H1 (cell line): ENCODE measurements around the gene DYRK1B. TPM values are rescaled to one million over a fixed set of nuclear protein-coding genes. Genes with fewer than 3 reads are reported as not detected.

Experiments
- CTCF ChIA-PET: fragments of 300-600 bp; sonication (Branson Sonifier 250); formaldehyde crosslinking; loops from one replicate; lab custom pipeline; 2021; ENCODE audit not compliant: partially characterized antibody; lab: Charles Lee
- POLR2A ChIA-PET: fragments of 300-600 bp; sonication (Branson Sonifier 250); formaldehyde crosslinking; loops from one replicate; lab custom pipeline; 2021; ENCODE audit warnings: inconsistent platforms; ENCODE audit not compliant: partially characterized antibody; lab: Charles Lee
- DNase-seq, 2 experiments: peaks; one replicate each; pipeline versions ENCODE4 v3.0.0 to v3.0.0-alpha.2; 2010 to 2022; ENCODE audit warnings: low spot score in 2 of 2, low read depth in 1 of 2, mixed read lengths in 1 of 2
- FAIRE-seq: peaks from 2 replicates; lab custom pipeline; 2011; peaks lifted over from hg19 to GRCh38; lab: Jason Lieb, UNC
- H2AFZ ChIP-seq: 2 replicates; pipeline ENCODE4 v1.8.1; 2012; ENCODE audit warnings: low read length, inconsistent platforms
- H2AK5ac ChIP-seq: 2 replicates; pipeline ENCODE4 v1.6.1; 2013; ENCODE audit warnings: low read depth, low read length
- H2BK120ac ChIP-seq: replicated peaks from 2 replicates; pipeline ENCODE3; 2013; ENCODE audit warnings: low read depth, low read length, inconsistent platforms
- H2BK12ac ChIP-seq: 2 replicates; pipeline ENCODE4 v1.6.1; 2013; ENCODE audit warnings: low read depth, low read length
- H2BK15ac ChIP-seq: 2 replicates; pipeline ENCODE4 v1.6.1; 2013; ENCODE audit warnings: low read length
- H2BK20ac ChIP-seq: 2 replicates; pipeline ENCODE4 v1.6.1; 2013; ENCODE audit warnings: low read length
- H2BK5ac ChIP-seq: 2 replicates; pipeline ENCODE4 v1.6.1; 2013; ENCODE audit warnings: low read depth, low read length
- H3K14ac ChIP-seq: 2 replicates; pipeline ENCODE4 v1.6.1; 2013; ENCODE audit warnings: inconsistent platforms; ENCODE audit not compliant: insufficient read length
- H3K18ac ChIP-seq: 2 replicates; pipeline ENCODE4 v1.6.1; 2013; ENCODE audit warnings: low read length; ENCODE audit errors: extremely low read depth
- H3K23ac ChIP-seq: 2 replicates; pipeline ENCODE4 v1.6.1; 2013; ENCODE audit warnings: inconsistent platforms; ENCODE audit not compliant: insufficient read length
- H3K23me2 ChIP-seq: 2 replicates; pipeline ENCODE4 v1.6.1; 2013; ENCODE audit warnings: low read depth, low read length
- H3K27ac ChIP-seq: 2 replicates; pipeline ENCODE4 v1.6.1; 2011; ENCODE audit warnings: low read depth, low read length, inconsistent platforms
- H3K27me3 ChIP-seq, 4 experiments: replicated peaks in 1 of 4; 1 replicate in 1 of 4; 2 replicates in 3 of 4; pipeline versions ENCODE4 v1.6.1 to v1.8.1; 2011 to 2013; ENCODE audit warnings: low read length in 3 of 4, mild to moderate bottlenecking in 3 of 4, inconsistent platforms in 2 of 4, mixed read lengths in 2 of 4, moderate library complexity in 1 of 4; ENCODE audit not compliant: control insufficient read depth in 3 of 4, insufficient read depth in 3 of 4; ENCODE audit errors: extremely low read depth in 1 of 4
- H3K36me3 ChIP-seq, 4 experiments: 2 replicates each; pipeline versions ENCODE4 v1.6.1 to v1.8.1; 2011 to 2013; ENCODE audit warnings: mild to moderate bottlenecking in 4 of 4, low read length in 3 of 4, moderate library complexity in 2 of 4, control low read depth in 1 of 4, inconsistent platforms in 1 of 4; ENCODE audit not compliant: insufficient read depth in 4 of 4, control insufficient read depth in 2 of 4
- H3K4ac ChIP-seq: replicated peaks from 2 replicates; pipeline ENCODE3; 2013; ENCODE audit warnings: low read length, low read depth, mixed read lengths, inconsistent platforms; ENCODE audit not compliant: insufficient read length
- H3K4me1 ChIP-seq, 4 experiments: replicated peaks in 1 of 4; 1 replicate in 1 of 4; 2 replicates in 3 of 4; pipeline versions ENCODE4 v1.6.1 to v1.8.1; 2011 to 2013; ENCODE audit warnings: low read length in 3 of 4, inconsistent platforms in 2 of 4, mixed read lengths in 1 of 4; ENCODE audit not compliant: insufficient read depth in 4 of 4, control insufficient read depth in 3 of 4
- H3K4me2 ChIP-seq, 2 experiments: 2 replicates each; pipeline versions ENCODE4 v1.6.1 to v1.8.1; 2011 to 2013; ENCODE audit warnings: low read depth in 2 of 2, low read length in 2 of 2, control low read depth in 1 of 2, inconsistent platforms in 1 of 2, mild to moderate bottlenecking in 1 of 2; ENCODE audit not compliant: insufficient read depth in 1 of 2
- H3K4me3 ChIP-seq, 4 experiments: fragments of 200-600, 300-600 bp in 1 of 4; sonication (generic), shearing (Covaris generic), sonication (Bioruptor Twin) in 1 of 4; 2 replicates each; pipeline versions ENCODE4 v1.5.1 to v1.8.1; 2011 to 2016; ENCODE audit warnings: low read length in 4 of 4, low read depth in 3 of 4, control low read depth in 2 of 4, inconsistent platforms in 2 of 4, mild to moderate bottlenecking in 2 of 4, mixed read lengths in 1 of 4, moderate library complexity in 1 of 4; ENCODE audit not compliant: insufficient read depth in 2 of 4; ENCODE audit errors: extremely low read depth in 1 of 4
- H3K56ac ChIP-seq: replicated peaks from 2 replicates; pipeline ENCODE3; 2013; ENCODE audit warnings: low read depth, mild to moderate bottlenecking, mixed read lengths, low read length, inconsistent platforms; ENCODE audit not compliant: insufficient read length
- H3K79me1 ChIP-seq: 2 replicates; pipeline ENCODE4 v1.6.1; 2013; ENCODE audit warnings: low read depth, low read length, control low read depth
- H3K79me2 ChIP-seq, 2 experiments: 2 replicates each; pipeline versions ENCODE4 v1.6.1 to v1.8.1; 2012 to 2013; ENCODE audit warnings: low read length in 2 of 2, mild to moderate bottlenecking in 2 of 2, inconsistent platforms in 1 of 2; ENCODE audit not compliant: insufficient read depth in 2 of 2, control insufficient read depth in 1 of 2
- H3K9ac ChIP-seq, 4 experiments: replicated peaks in 1 of 4; 1 replicate in 1 of 4; 2 replicates in 3 of 4; pipeline versions ENCODE4 v1.6.1 to v1.8.1; 2011 to 2013; ENCODE audit warnings: low read depth in 3 of 4, low read length in 3 of 4, control low read depth in 2 of 4, mild to moderate bottlenecking in 2 of 4, moderate library complexity in 2 of 4, inconsistent platforms in 1 of 4; ENCODE audit errors: extremely low read depth in 1 of 4
- H3K9me3 ChIP-seq, 2 experiments: 2 replicates each; pipeline versions ENCODE4 v1.6.1 to v1.8.1; 2012 to 2013; ENCODE audit warnings: mild to moderate bottlenecking in 2 of 2, moderate library complexity in 2 of 2, control low read depth in 1 of 2, inconsistent platforms in 1 of 2, low read depth in 1 of 2, low read length in 1 of 2, mixed read lengths in 1 of 2; ENCODE audit not compliant: insufficient read depth in 2 of 2
- H4K20me1 ChIP-seq, 2 experiments: replicated peaks in 1 of 2; 2 replicates each; pipeline versions ENCODE3 to v1.8.1; 2011 to 2013; ENCODE audit warnings: inconsistent platforms in 2 of 2, low read length in 2 of 2, mild to moderate bottlenecking in 1 of 2; ENCODE audit not compliant: insufficient read depth in 2 of 2, control insufficient read depth in 1 of 2
- H4K5ac ChIP-seq: 2 replicates; pipeline ENCODE4 v1.6.1; 2013; ENCODE audit warnings: low read length, low read depth, mixed read lengths, inconsistent platforms; ENCODE audit not compliant: insufficient read length
- H4K8ac ChIP-seq: 2 replicates; pipeline ENCODE4 v1.8.0; 2013; ENCODE audit warnings: mild to moderate bottlenecking, moderate library complexity, low read length, inconsistent platforms; ENCODE audit not compliant: insufficient read depth; ENCODE audit errors: extremely low read depth
- H4K91ac ChIP-seq: replicated peaks from 2 replicates; pipeline ENCODE3; 2013; ENCODE audit warnings: low read length, mixed read lengths, inconsistent platforms; ENCODE audit not compliant: insufficient read length
- BCL11A ChIP-seq, 2 experiments: IDR thresholded peaks; one replicate each; pipeline ENCODE4 v1.6.1; 2011; ENCODE audit warnings: low read depth in 2 of 2, low read length in 2 of 2, mild to moderate bottlenecking in 2 of 2
- EP300 ChIP-seq, 2 experiments: IDR thresholded peaks; 1 replicate in 1 of 2; 2 replicates in 1 of 2; pipeline ENCODE4 v1.6.1; 2011 to 2012; ENCODE audit warnings: low read depth in 2 of 2, low read length in 2 of 2, mild to moderate bottlenecking in 2 of 2, borderline replicate concordance in 1 of 2, inconsistent platforms in 1 of 2, moderate library complexity in 1 of 2
- GABPA ChIP-seq: IDR thresholded peaks from 2 replicates; pipeline ENCODE4 v1.6.1; 2011; ENCODE audit warnings: mild to moderate bottlenecking, low read length, moderate library complexity, borderline replicate concordance; ENCODE audit not compliant: insufficient read depth
- JUN ChIP-seq: IDR thresholded peaks from 2 replicates; pipeline ENCODE4 v1.6.1; 2011; ENCODE audit warnings: low read depth, mild to moderate bottlenecking, improper control_type of control experiment, low read length
- KDM5A ChIP-seq: fragments of 200-600 bp; IDR thresholded peaks from 2 replicates; pipeline ENCODE4 v1.7.1; 2012; ENCODE audit warnings: mild to moderate bottlenecking, low read length, inconsistent platforms, mixed read lengths
- PHF8 ChIP-seq: fragments of 200-600 bp; sonication (generic); conservative IDR thresholded peaks from 2 replicates; pipeline ENCODE4 v1.7.1; 2012; ENCODE audit warnings: low read depth, mild to moderate bottlenecking, inconsistent platforms, low read length, moderate library complexity
- RNF2 ChIP-seq: fragments of 200-900, 300-1000 bp; sonication (generic); IDR thresholded peaks from 2 replicates; pipeline ENCODE4 v1.7.1; 2016; ENCODE audit warnings: borderline replicate concordance, low read depth, mild to moderate bottlenecking, antibody characterized with exemption, low read length; ENCODE audit not compliant: poor library complexity, severe bottlenecking; ENCODE audit errors: missing control alignments
- SP1 ChIP-seq: IDR thresholded peaks from 2 replicates; pipeline ENCODE4 v1.6.1; 2011; ENCODE audit warnings: low read depth, low read length
- SRF ChIP-seq: IDR thresholded peaks from 2 replicates; pipeline ENCODE4 v1.6.1; 2011; ENCODE audit warnings: mild to moderate bottlenecking, low read depth, low read length, moderate library complexity
- ZNF274 ChIP-seq: IDR thresholded peaks from 2 replicates; pipeline ENCODE4 v1.7.0; 2012; ENCODE audit warnings: low read length, borderline replicate concordance; ENCODE audit errors: extremely low read depth
- WGBS, 2 experiments: shearing (Covaris generic) in 1 of 2; methylation state at CpG; one replicate each; pipeline versions ENCODE4 v1.1.6 to v1.1.7; 2013 to 2015; ENCODE audit warnings: low lambda C conversion rate in 2 of 2, mixed read lengths in 2 of 2, inconsistent platforms in 1 of 2, low coverage in 1 of 2, missing lambda C conversion rate in 1 of 2; ENCODE audit not compliant: insufficient replicate concordance in 2 of 2, insufficient coverage in 1 of 2, insufficient read length in 1 of 2; ENCODE audit errors: extremely low coverage in 1 of 2, missing lambda C conversion rate in 1 of 2; 5-methylcytosine and 5-hydroxymethylcytosine counted together
- polyA plus RNA-seq, 7 experiments: library from polyadenylated mRNA; depleted of rRNA in 3 of 7; stranded (reverse) in 5 of 7; unstranded in 2 of 7; fragments of >200 nt in 5 of 7; fragments of 200-250 nt in 2 of 7; gene quantifications; 1 replicate in 5 of 7; 2 replicates in 1 of 7; 4 replicates in 1 of 7; pipeline versions ENCODE4 v1.2.1 to v1.2.3, GENCODE V29; 2011 to 2013; ENCODE audit warnings: missing spikeins in 2 of 7, mixed read lengths in 2 of 7
- total RNA-seq: library from RNA; stranded (reverse); fragmentation: NEBNext Ultra II Directional; extraction: Animal tissue kit (Norgen Biotek cat#: 25700); gene quantifications from 2 replicates; pipeline ENCODE4 v1.2.1, GENCODE V29; 2021
- TF ChIP-seq, protein P1 (sequence below): IDR thresholded peaks from 2 replicates; pipeline ENCODE4 v1.6.1; 2011; ENCODE audit warnings: low read depth, mild to moderate bottlenecking, low read length; ENCODE audit not compliant: insufficient read depth

Gene DYRK1B
- total and polyA plus RNA-seq, 2 of the 8 experiments (the other 6 are each of a cell fraction or from before 2014, with no cell fraction given): 6.9 to 14.8 TPM

GRCh38 chr19:39826311-39826945 lies 7.5 kb downstream of the DYRK1B start:
- Histone ChIP-seq H2BK5ac (no peak overlapping the region), H3K9ac (no peak overlapping the region), H3K27me3 (no peaks in the 10 kb centered on the region), H2BK20ac (no peak overlapping the region), H3K9me3 (no peaks in the 10 kb centered on the region), H2BK120ac (no peak overlapping the region), H3K18ac (no peak overlapping the region), H4K8ac (no peak overlapping the region), H3K23me2 (peaks cover 10% of the 10 kb centered on the region), H2BK12ac (no peak overlapping the region), H3K36me3 (peaks cover 10 to 33% (median 25%) of the 10 kb centered on the region in 4 experiments; a peak in 7 of 8 replicates), H3K79me2 (0 out of 4 replicates have a peak, but pooled peaks cover 0 to 3% of the 10 kb centered on the region in 2 experiments), H4K5ac (no peak overlapping the region), H3K4me3 (no peak overlapping the region), H3K4ac (no peak overlapping the region), H4K91ac (no peak overlapping the region), H2BK15ac (no peak overlapping the region), H3K14ac (no peak overlapping the region), H3K4me1 (peaks cover 0 to 8% (median 3%) of the 10 kb centered on the region in 4 experiments; a peak in 4 of 7 replicates), H3K23ac (no peak overlapping the region), H4K20me1 (peaks cover 0 to 2% of the 10 kb centered on the region in 2 experiments), H3K4me2 (no peak overlapping the region), H2AK5ac (no peak overlapping the region), H3K27ac (no peak overlapping the region), H3K56ac (no peak overlapping the region), H2AFZ (no peak overlapping the region), H3K79me1 (no peaks in the 10 kb centered on the region; the same call in 1 of the 2 replicates)
- DNase-seq (no peak), FAIRE-seq (no peak)
- ChIA-PET POLR2A (interaction anchor here (3.2 kb wide), 1 partner anchor 17 kb away, joined by 8 read pairs; no protein-coding TSS in a partner anchor), CTCF (interaction anchor here (0.6 to 3.5 kb wide), 2 partner anchors 34 to 142 kb away, joined by 3 to 14 read pairs; no protein-coding TSS in a partner anchor)
- 93% methylated on average over 20 of the region's 35 CpGs; no CpG with 5 or more reads in 1 of the 2 experiments for WGBS, 2 experiments
- TF ChIP-seq ZNF274 (no peak), EP300 (IDR thresholded peaks at IDR 0.05; ENCODE audit: borderline replicate concordance in 1 of 2, low read depth in 2 of 2, low read length in 2 of 2) (no peak), GABPA (no peak), RNF2 (no peak), SRF (no peak), KDM5A (no peak), PHF8 (no peak), SP1 (no peak), JUN (no peak), BCL11A (IDR thresholded peaks at IDR 0.05; ENCODE audit: low read depth in 2 of 2, low read length in 2 of 2) (no peak)
- TF ChIP-seq, protein P1, sequence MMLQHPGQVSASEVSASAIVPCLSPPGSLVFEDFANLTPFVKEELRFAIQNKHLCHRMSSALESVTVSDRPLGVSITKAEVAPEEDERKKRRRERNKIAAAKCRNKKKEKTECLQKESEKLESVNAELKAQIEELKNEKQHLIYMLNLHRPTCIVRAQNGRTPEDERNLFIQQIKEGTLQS: no peak
